HEK293T (cell line): ENCODE measurements around the gene TMED8.

ENCODE experiments used
- L3MBTL2 ChIP-seq: fragments of 450-650 bp; conservative IDR thresholded peaks from 2 replicates; pipeline ENCODE4 v1.6.1; 2016; ENCODE audit warnings: mild to moderate bottlenecking
- NFRKB ChIP-seq: fragments of 450-650 bp; IDR thresholded peaks from 2 replicates; pipeline ENCODE4 v1.6.1; 2016; ENCODE audit warnings: mild to moderate bottlenecking, moderate library complexity
- SUZ12 ChIP-seq: fragments of 450-650 bp; IDR thresholded peaks from 2 replicates; pipeline ENCODE4 v1.6.1; 2016; ENCODE audit warnings: mild to moderate bottlenecking

DNA sequence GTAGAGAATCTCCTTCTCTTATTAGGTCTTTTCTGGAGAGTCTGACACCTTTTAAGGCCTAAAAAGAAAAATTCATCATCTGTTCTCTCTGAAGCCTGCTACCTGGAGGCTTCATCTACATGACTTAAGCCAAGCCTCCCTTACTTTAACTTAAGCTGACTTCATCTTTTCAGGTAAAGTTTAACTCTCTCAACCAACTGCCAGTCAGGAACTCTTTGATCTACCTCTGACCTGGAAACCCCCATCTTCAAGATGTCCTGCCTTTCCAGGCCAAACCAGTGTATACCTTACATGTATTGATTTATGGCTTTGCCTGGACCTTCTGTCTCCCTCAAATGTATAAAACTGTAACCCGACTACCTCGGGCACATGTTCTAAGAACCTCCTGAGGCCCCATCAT, 38.6 kb downstream of the TMED8 start:
- no peak for TF ChIP-seq L3MBTL2
- TF ChIP-seq NFRKB = no peak
- TF ChIP-seq SUZ12 = no peak
